Fibroblast of skin of right biceps (primary cell): ENCODE measurements around the gene DIRAS2.
"Not testable (repeated sequence)": the region's sequence is repeated elsewhere in the genome, so short reads cannot be mapped to it uniquely, and the experiment has no call there.

Experiments
- DNase-seq: peaks from one replicate; pipeline ENCODE4 v3.0.0-alpha.2; 2013

DIRAS2 gene, protein sequence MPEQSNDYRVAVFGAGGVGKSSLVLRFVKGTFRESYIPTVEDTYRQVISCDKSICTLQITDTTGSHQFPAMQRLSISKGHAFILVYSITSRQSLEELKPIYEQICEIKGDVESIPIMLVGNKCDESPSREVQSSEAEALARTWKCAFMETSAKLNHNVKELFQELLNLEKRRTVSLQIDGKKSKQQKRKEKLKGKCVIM

DNA sequence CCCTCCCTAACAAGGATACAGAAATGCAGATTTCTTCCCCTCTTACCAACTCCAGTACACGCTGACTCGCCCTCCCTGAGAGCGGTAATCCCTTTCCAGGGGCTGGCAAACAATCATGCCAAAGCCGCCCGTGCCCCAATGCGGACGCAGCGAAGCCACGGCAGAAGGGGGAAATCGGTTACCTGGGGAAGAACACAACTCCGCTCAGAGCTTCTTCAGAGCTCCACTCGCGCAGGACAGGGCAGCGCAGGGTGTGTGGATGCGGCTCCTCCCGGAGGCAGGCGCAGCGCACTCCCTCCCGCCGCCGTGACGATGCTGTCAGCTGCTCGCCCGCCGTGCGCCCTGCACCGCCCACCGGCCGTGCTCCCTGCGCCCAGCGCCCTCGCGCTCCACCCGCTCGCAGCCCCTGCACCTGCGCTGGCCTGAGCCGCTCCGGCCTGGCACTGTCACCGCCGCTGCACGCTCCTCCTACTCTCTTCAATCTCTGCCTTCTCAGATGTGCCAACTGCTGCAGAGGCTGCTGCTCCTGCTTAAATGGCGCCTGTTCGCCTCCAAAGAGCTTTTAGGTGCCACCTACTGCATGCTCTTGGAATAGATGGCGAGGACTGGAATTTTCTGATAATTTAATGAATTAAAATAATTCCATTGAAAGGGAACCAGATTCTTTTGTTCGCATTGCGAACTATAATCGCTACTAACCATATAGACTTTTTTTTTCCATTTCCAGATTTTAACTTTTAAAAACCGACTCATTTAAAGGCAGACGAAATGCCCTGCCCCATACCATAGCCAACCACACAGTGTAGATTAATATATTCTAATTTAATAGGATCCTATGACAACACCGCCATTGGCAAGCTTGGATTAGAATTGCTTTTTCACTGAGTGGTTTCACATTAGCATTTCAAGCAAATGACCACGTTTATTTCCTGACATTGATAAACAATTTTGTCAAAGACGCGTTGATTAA, at the start of gene DIRAS2:
Gene DIRAS2, minus strand, starts transcription at position 255 of the 970 bp plus-strand sequence. CDS start 28,997 bp downstream, outside the sequence.
- peak; percentile 48 for DNase-seq

DNA sequence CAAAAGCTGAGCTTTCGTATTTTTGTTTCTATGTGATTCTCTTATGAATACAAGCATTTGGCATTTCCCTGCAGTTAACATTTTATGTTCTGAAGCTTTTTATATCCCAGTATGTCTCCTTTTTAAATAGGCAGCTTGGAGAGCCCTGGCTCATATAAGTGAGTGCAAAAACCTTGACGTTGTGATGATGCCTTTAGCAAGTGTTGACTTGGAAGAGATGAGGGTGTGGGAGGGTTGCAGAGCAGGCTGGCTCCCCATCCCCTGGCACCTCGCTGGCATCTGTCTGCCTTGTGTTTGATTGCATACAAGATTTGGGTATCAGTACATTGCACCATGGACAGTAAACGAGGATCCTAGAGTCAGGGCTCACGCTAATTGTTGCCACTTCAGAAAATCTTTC, 42.1 kb upstream of the DIRAS2 start:
- no peak for DNase-seq

DNA sequence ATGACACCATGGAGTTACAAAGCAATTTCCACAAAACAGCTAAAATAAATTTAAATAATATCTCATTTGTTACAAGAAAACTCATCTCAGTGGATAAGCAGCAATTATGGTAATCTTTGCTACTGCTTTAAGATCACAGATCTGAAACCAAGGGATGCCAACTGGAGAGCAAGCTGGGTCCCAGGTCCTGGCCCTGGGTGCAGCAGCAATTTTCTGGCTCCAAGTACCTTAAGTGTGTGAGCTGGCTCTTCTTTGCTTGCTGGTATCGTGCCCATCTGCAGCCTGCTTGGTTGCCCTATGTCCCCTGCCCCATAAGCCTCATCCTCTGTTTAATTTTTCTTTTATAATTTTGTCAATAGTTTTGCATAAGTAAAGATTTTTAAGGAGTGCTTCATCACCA, 41.5 kb upstream of the DIRAS2 start:
- no peak for DNase-seq

DNA sequence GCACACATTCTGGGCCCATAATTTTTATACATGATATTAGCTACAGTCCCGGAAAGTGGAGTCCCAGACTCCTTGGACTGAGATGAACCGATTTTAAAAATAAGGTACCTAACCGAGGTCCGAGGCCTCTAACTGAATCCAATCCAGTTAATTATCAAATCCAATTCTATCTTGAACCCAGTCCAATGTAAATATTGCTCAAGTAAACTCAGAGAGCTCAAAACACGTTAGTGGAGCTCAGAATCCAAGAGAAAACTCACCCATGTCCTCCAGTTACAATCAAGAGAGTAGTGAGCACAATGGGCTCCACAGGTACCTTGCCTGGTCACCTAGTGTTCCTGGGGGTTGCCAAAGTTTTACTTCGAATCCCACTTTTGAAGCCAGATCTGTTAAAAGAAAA, 37.9 kb upstream of the DIRAS2 start:
- DNase-seq, result no peak

DNA sequence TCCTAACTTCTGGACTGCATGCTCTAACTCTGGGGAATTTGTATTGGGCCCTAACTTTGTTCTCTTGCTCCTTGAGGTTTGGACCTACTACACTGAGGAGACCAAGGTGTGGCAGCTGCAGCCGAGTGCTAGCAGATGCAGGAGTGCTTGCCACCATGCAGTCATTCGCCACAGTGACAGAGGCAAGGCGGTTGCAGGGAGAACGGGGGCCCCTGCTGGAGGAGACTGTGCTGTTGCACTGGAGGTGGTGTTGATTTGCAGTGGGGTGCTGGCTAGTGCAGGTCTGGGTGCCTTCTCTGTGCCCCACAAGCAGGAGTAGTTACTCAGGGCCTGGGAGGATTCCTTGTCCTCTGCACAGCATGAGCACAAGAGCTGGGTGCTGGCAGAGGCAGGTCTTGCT, 22.4 kb upstream of the DIRAS2 start:
- DNase-seq, result no peak

DNA sequence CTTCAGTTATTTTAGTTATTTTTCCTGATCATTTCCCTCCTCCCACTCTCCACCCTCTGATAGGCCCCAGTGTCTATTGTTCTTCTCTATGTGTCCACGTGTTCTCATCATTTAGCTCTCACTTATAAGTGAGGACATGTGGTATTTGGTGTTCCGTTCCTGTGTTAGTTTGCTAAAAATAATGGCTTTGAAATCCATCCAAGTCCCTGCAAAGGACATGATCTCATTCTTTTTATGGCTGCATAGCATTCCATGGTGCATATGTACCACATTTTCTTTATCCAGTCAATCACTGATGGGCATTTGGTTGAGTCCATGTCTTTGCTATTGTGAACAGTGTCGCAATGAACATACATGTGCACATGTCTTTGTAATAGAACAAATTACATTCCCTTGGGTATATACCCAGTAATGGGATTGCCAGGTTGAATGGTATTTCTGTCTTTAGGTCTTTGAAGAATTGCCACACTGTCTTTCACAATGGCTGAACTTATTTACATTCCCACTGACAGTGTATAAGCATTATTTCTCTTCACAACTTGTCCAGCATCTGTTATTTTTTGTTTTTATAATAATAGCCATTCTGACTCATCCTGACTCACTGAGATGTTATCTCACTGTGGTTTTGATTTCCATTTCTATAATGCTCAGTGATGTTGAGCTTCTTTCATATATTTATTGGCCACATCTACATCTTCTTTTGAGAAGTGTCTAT, 17.2 kb upstream of the DIRAS2 start:
- peak; percentile 67 for DNase-seq

DNA sequence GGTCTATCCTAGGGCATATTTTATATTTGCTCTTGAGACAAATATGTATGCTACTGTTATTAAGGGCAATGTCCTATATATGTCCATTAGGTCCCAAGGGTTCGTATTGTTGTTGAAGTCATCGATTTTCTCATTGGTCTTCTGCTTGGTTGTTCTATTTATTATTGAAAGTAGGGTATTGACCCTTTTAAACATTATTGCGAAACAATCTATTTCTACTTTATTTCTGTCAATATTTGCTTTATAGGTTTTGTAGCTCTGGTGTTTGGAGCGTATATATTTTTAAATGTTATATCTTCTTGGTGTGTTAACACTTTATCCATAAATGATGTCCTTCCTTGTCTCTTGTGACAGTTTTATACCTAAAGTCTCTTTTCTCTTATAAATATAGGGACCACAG, 16.2 kb upstream of the DIRAS2 start:
- no peak for DNase-seq

DNA sequence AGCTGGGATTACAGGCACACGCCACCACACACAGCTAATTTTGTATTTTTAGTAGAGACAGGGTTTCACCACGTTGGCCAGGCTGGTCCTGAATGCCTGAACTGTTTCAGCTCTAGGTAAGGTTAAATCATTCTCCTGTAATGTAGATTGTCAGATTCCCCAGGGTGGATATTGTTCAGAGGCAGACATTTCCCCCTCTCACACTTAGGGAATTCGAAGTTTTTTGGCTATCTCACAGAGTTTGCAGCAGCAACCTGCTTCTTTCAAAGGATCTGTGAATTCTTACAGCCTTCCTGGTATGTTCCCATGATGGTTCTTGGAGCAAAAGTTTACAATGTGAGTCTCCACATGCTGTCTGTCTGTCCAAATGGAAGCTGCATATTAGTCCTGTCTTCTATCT, 15.6 kb upstream of the DIRAS2 start:
- DNase-seq, result no peak

DNA sequence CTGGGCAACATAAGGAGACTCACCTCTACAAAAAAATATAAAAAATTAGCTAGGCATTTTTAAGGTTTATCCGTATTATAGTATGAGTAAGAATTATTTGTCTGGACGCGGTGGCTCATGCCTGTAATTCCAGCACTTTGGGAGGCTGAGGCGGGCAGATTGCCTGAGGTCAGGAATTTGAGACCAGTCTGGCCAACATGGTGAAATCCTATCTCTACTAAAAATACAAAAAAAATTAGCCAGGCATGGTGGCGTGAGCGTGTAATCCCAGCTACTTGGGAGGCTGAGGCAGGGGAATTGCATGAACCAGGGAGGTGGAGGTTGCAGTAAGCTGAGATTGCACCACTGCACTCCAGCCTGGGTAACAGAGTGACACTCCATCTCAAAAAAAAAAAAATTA, 14.3 kb upstream of the DIRAS2 start:
- DNase-seq, result not testable (repeated sequence)

DNA sequence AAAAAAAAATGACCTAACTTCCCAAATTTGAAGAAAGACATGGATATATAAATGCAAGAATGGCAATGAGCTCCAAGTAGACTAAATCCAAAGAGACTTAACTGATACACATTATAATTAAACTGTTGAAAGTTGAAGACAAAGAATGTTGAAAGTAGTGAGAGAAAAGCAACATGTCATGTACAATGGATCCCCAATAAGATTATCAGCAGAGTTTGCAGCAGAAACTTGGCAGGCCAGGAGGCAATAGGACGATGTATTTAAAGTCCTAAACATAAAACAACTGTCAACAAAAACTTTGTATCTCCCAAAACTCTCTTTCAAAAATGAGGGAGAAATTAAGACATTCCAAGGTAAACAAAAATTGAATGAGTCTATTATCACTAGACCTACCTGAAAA, 8.6 kb upstream of the DIRAS2 start:
- no peak for DNase-seq

DNA sequence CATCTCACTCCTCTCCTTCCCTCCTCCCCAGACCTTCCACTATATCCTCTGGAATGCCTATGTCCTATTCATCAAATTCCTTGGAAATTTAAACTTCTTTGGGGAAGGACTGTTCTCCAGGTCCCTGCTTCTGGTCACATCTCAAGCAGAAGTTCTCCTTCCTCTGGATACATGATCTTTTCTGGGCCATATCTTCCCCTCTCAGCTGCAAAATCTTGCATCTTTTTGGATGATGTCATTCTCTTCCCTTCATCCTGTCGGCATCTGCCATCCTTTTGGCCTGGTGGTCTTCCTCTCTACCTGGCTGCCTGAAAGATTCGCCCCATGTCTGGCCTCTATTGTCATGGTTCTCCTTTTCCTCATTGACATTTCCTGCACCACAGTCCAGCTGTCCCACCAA, 5.2 kb upstream of the DIRAS2 start:
- no peak for DNase-seq

DNA sequence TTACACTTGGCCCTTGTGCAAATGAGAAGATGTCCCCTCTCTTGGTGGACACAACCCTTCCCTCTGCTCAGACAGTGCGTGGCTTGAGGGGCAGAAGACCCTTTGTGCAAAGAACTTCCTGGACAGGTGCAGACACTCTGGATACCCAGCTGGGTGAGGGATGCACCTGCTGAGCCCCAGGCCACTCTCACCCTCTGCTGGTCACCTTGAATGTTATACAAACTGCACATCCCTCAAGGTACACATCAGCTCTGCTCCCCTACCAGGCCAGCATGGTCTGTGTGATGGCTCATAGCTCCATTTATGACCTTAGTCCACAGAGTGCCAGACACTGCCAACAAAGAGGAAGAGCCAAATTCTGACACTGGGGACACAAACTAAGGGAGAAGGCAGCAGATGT, 3.1 kb upstream of the DIRAS2 start:
- DNase-seq, result no peak

DNA sequence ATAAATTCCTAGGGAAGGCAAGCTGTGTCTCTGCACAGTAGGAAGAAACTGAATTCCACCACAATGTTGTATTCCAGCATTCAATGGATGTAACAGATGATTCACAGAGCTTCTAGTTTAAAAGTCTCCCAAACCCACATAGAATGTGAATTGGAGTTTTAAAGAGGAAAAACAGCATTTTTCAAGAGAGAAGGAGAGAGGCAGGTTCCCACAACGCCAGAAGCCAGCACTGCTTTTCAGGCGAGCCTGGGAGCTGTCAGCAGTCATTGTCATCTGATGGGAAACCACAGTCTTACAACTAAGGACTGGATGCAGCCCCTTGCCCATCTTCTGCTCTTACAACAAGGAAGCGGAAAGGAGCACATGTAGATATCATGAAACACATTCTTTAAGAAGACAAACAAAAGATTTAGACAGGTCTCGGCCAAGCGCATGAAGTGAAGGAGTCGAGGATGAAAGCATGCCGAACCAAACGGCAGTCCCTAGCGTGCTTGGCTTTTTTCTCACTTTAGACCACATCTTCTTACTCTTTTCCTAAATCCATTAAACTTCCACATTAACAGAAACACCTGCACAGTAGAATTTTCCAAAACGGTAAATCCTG, 638 bp downstream of the DIRAS2 start:
- DNase-seq, result no peak

DNA sequence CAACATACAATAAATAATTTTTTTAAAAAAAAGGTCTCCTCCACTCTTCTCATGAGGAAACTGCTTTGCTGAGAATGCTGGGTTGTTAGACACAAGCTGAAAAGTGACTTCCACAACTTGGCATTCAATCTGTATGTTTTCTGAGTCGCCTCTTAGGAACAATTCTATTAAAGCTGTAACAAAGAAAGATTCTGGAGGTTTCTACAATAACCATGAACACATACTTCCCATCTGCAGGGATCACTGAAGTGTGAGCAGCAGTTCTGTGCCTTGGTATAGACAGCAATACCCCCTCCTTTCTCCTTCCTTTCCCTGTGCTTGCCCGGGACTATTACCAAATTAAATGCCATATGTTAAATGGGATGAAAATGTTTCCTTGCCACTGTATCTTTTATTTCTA, 1.5 kb downstream of the DIRAS2 start:
- DNase-seq, result no peak

DNA sequence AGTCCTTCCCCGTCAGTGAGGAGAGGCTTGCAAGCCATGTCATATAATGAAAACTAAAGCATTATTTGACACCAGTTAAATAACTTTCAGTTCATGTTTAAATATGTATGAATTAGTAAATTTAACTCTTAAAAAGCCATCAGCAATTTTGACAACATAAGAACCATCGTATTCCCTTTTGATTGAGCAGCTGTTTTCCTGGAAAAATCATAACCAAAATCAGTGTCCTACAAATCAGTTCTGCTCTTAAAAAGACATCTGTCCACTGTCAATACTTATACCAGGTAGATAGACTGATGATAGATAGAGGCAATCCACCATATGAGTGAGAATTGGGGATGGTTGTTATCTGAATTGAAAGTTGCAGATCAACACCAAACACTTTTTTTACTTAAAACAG, 2.3 kb downstream of the DIRAS2 start:
- DNase-seq, result no peak

DNA sequence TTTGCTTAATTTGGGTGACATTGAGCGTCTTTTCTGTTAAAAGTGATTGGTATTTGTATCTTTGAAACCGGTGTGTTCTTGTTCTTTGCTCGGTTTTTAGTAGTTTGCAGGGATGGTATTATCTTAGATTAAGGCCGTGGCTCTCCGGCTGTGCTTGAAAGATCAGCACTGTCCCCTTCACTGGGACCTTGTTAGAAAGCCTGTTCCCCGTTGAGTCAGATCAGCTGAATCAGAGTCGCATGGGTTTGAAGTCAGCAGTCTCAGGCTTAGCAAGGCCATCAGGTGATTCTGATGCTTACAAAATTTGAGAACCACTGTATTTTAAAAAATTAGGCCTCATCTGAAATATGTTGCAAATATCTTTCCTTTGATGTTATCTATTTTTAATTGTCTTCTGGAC, 5.0 kb downstream of the DIRAS2 start:
- no peak for DNase-seq

DNA sequence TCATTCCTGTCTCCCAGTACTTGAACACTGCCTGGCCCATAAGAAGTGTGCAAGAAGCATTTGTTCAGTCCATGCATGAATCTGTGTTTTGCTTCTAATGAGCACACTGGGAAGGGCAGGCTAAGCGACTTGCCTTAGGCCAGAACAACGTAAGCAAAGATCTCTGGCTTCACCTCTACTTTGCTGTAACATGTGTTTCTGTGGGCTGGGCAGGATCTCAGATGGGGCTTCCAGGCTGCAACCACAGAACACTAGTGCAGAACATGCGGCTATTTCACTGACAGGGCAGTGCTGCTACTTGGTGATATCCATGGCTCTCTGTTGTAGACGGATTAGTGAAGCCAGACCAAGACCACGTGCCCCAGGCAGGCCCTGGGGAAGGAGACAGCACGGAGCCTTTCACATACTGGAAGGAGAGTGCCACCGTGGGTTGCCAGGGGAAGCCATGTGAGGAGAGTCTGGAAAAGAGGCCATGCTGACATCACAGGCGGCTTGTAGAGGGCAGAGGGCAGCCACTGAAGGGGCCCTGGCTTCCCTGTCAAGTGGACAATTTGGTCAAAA, 9.9 kb downstream of the DIRAS2 start:
- DNase-seq, result no peak

DNA sequence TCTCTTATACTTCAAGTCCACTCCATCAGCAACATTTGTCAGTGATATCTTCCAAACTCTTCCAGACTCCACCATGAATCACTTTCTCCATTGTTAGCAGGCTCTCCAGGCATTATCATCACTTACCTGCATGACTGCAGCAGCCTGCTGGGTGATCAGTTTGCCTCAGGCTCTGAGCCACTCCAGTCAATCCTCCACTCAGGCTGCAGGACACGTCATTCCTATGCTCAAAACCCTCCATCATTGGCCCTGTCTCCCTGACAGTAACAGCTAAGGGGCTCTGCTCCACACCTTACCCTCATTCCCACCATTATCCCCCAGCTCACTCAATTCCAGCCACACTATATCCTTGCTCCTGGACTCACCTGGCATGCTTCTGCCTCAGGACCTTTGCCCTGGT, 10.7 kb downstream of the DIRAS2 start:
- no peak for DNase-seq

DNA sequence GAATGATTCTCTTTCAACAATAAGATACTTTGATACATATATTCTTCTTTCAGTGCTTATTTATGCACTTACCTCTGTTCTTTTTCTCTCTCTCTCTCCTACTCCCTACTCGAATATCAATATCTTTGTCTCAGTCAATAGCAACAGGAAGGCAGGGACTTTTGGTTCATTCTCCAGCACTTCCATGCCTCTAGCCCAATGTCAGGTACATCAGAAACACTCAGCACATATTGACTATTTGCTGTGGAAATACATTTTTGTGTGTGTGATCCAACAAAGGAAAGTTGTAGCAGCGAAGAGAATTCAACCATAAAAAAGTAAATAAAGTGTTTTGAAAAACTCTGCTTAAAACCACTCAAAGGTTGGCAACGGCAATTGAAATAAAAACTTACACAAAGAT, 12.6 kb downstream of the DIRAS2 start:
- no peak for DNase-seq

DNA sequence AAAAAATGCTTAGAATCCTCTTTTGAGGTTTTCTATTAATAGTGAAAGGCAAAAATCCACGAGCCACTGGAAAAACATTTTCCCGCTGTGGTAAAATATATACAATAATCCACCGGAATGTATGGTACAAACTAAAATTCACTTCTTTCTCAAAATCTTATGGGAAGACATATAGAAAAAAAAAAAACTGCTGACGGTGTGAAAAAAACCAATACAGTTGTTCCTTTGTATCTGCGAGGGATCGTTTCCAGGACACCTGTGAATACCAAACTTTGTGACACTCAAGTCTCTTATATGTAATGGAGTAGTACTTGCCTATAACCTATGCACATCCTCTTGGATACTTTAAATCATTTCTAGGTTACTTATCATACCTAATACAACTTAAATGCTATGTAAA, 13.3 kb downstream of the DIRAS2 start:
- no peak for DNase-seq

DNA sequence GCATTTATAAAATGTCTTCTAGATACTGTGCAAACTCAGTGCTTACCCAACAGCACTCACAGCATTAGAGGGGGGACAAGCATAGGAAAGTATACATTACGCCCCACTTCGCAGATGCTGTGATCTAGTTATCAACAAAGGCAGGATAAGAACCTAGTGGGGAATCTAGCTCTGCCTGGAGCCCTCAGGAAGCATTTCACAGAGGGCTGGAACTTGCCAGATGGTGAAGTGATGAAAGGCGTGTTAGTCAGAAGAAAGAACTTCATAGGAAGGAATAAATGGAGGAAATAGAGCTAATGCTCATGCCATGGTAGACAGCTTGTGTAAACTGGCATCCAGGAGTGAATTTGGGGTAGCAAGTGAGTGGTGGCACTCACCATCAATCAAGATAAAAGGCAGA, 25.8 kb downstream of the DIRAS2 start:
- DNase-seq, result no peak

DNA sequence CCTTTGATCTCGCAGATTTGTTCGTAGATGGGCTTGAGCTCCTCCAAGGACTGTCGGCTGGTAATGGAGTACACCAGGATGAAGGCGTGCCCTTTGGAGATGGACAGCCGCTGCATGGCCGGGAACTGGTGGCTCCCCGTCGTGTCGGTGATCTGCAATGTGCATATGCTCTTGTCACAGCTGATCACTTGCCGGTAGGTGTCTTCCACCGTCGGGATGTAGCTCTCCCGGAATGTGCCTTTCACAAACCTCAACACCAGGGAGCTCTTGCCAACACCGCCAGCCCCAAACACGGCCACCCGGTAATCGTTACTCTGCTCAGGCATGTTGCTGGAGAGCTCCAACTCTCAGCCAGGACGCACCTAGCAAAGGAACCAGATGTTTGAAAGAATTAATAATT, 29.1 kb downstream of the DIRAS2 start:
- DNase-seq, result no peak

DNA sequence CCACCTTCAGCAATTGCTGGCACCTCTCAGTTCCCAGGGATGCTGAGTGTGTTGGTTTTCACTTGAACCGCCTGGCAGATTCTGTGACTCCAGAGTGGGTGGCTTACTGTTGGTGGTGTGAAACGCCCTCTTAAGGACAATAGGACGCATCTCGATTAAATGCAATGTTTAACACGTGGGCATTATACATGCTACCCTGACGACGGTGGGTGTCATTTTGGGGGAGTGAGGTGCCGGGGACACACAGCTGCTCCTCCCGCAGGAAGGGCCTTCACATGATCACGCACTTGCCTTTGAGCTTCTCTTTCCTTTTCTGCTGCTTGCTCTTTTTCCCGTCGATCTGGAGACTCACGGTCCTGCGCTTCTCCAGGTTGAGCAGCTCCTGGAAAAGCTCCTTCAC, 29.7 kb downstream of the DIRAS2 start:
- no peak for DNase-seq
